HG03135 (cell line): ENCODE data around the gene NKD1.
"Not testable (repeated sequence)": the region's sequence is repeated elsewhere in the genome, so short reads cannot be mapped to it uniquely, and the experiment has no call there.

ENCODE experiments used
- ATAC-seq: cut with Tn5 transposase; IDR thresholded peaks from one replicate; pipeline ENCODE4 v1.9.1; 2021; ENCODE audit warnings: mild to moderate bottlenecking, moderate library complexity; ENCODE audit not compliant: unreplicated experiment

NKD1 gene

GRCh38 chr16:50548125-50548908 lies at the start of gene NKD1:
Gene NKD1 (plus strand): TSS chr16:50548396. CDS start chr16:50548554, 158 bp downstream.
- peak; percentile 77 for ATAC-seq

- ATAC-seq: no peak
These were observed 49.6 kb upstream of the NKD1 start for GRCh38 chr16:50498431-50499155.

- no peak for ATAC-seq
These were observed 48.9 kb upstream of the NKD1 start for GRCh38 chr16:50499254-50499653.

GRCh38 chr16:50500171-50500874 lies 47.9 kb upstream of the NKD1 start:
- no peak for ATAC-seq

- ATAC-seq: no peak
These were observed 46.9 kb upstream of the NKD1 start for GRCh38 chr16:50501251-50501650.

- ATAC-seq: no peak
These were observed 46.1 kb upstream of the NKD1 start for GRCh38 chr16:50501986-50502615.

- no peak for ATAC-seq
These were observed 45.6 kb upstream of the NKD1 start for GRCh38 chr16:50502616-50503011.

GRCh38 chr16:50503868-50504531 lies 44.2 kb upstream of the NKD1 start:
- ATAC-seq: not testable (repeated sequence)

- ATAC-seq: no peak
These were observed 43.1 kb upstream of the NKD1 start for GRCh38 chr16:50505115-50505514.

- ATAC-seq: no peak
These were observed 42.3 kb upstream of the NKD1 start for GRCh38 chr16:50505714-50506542.

- ATAC-seq: no peak
These were observed 41.7 kb upstream of the NKD1 start for GRCh38 chr16:50506543-50506937.

GRCh38 chr16:50507397-50507796 lies 40.8 kb upstream of the NKD1 start:
- ATAC-seq: no peak

GRCh38 chr16:50509521-50510341 lies 38.5 kb upstream of the NKD1 start:
- no peak for ATAC-seq

- ATAC-seq: no peak
These were observed 33.0 kb upstream of the NKD1 start for GRCh38 chr16:50515218-50515617.

- ATAC-seq: no peak
These were observed 31.8 kb upstream of the NKD1 start for GRCh38 chr16:50516401-50516800.

- no peak for ATAC-seq
These were observed 31.3 kb upstream of the NKD1 start for GRCh38 chr16:50516890-50517289.

- ATAC-seq: no peak
These were observed 30.5 kb upstream of the NKD1 start for GRCh38 chr16:50517450-50518252.

- no peak for ATAC-seq
These were observed 29.2 kb upstream of the NKD1 start for GRCh38 chr16:50519001-50519400.
